ENCODE measurements around the gene KCNMA1.

DNA sequence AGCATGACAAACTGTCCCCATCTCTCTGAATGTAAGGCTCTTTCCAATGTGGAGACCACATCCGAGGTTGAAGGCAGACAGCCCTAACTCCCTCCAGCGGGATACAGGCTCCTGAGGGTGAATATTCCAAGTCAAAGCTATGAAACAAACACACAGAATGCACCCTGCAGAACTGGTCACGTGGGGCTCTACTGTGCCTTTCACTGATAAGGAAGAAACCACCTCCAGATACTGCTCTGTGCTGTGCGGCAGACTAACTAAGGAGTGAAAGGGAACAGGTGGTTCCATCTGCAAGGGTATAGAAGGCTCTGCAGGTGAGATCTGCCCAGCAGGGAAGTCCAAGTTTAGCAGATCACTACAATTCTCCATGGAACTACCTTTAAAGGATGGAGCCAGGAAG lies 534.4 kb downstream of the KCNMA1 start:
- TF ChIP-seq, protein P1, sequence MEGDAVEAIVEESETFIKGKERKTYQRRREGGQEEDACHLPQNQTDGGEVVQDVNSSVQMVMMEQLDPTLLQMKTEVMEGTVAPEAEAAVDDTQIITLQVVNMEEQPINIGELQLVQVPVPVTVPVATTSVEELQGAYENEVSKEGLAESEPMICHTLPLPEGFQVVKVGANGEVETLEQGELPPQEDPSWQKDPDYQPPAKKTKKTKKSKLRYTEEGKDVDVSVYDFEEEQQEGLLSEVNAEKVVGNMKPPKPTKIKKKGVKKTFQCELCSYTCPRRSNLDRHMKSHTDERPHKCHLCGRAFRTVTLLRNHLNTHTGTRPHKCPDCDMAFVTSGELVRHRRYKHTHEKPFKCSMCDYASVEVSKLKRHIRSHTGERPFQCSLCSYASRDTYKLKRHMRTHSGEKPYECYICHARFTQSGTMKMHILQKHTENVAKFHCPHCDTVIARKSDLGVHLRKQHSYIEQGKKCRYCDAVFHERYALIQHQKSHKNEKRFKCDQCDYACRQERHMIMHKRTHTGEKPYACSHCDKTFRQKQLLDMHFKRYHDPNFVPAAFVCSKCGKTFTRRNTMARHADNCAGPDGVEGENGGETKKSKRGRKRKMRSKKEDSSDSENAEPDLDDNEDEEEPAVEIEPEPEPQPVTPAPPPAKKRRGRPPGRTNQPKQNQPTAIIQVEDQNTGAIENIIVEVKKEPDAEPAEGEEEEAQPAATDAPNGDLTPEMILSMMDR (IDR thresholded peaks at IDR 0.05): no peak
- TF ChIP-seq POLR2A (IDR thresholded peaks at IDR 0.05) (no peak), POLR2AphosphoS5 (IDR thresholded peaks at IDR 0.05; ENCODE audit: insufficient read depth in 1 of 2, low read depth in 1 of 2) (no peak)

All from vagina (tissue), 2 donors.